Esophagus mucosa (tissue), 1 donor: Measurements from ENCODE around the gene ADAM33. TPM values are rescaled to one million over a fixed set of nuclear protein-coding genes. Genes with fewer than 3 reads are reported as not detected.
A peak's percentile ranks its signal among the peaks of the same experiment; 100 is the strongest.

Source experiments
- ATAC-seq: fragments of 200-7000 bp; cut with Tn5 transposase; one replicate; pipeline ENCODE4 v1.9.1; 2020
- total RNA-seq: library from RNA; stranded (reverse); gene quantifications from one replicate; pipeline ENCODE4 v1.2.4, GENCODE V29; 2023
- donor health status: DM: yes; HTN: yes; CAD: no.

Gene ADAM33
- total RNA-seq, 1 donor from 2014 or later, result 2.5 TPM

DNA sequence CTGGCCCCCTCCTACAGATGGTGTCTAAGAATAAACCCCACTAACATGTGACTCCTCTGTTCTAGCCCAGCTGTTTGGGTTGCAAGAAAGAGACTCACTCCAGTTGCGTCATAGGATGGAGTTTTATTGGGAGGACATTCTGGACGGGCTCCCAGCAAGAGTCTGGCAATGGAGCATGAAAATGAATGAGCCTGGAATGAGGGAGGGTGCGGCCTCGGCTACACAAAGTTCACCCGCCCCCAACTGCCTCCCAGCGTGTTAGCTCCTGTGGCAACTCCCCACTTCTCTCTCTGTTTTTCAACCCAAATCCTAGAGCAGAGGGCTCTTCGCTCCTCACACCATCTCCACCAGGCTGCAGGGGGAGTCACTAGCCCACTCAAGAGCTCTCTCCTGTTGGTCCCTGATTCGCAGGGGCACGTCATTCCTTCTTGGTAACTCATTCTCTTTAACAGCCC lies 5.1 kb upstream of the ADAM33 start:
- ATAC-seq, result peak; percentile 69

GRCh38 chr20:3686421-3686820 lies 4.6 kb upstream of the ADAM33 start:
- no peak for ATAC-seq

- ATAC-seq, result no peak
These were observed 3.5 kb upstream of the ADAM33 start for GRCh38 chr20:3685341-3685740.

GRCh38 chr20:3681352-3681930 lies 369 bp downstream of the ADAM33 start:
- ATAC-seq, result no peak

DNA sequence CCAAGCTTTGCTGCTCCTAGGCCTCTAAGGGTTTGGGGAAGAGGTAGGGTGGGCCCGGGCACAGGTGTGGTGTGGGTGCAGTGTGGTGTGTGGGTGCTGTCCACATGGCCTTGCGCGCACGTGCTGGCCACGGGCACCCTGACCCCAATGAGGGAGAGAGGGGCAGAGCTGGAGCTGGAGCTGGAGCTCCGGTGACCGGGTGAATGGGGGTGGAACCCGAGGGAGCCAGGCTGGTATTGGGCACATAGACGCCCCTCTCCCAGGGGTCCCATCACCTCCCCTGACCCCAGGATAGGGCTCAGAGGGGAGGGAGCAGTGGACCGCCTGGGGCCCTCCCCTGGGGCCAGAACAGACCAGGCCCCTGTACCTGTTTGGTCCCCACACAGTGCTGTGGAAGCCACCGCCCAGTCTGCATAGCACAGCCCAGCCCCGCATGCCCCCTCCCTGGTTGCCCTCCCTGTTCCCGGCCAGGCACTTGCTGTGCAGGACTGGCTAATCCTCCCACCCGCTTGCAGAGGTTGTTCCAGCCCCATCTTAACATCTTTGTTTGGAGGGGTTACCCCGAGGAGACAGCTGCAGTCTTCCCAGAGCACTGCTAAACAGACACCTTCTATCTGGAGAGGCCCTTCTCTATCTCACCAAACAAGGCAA lies 984 bp downstream of the ADAM33 start:
- ATAC-seq, result no peak

GRCh38 chr20:3679749-3680700 lies 1.8 kb downstream of the ADAM33 start:
- no peak for ATAC-seq

GRCh38 chr20:3678856-3679720 lies 2.7 kb downstream of the ADAM33 start:
- ATAC-seq, result no peak

DNA sequence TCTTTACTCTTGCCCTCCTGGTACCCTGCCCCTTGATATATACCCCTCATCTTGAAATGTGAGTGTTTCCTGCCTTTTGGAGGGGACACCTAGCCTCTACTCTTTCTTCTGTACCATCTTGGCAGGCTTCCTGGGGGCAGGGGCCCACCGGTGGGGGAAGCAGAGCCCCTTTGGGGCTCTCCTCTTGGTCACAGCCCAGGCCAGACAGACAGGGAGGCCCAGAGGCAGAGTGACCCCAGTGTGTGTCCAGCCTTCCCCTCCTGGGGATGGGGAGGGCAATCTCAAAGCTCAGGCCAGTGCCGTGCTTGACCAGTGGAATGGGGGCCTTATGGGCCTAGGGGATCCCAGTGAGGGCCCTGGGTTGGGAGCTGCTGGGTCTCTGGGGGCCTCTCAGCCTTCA lies 3.6 kb downstream of the ADAM33 start:
- no peak for ATAC-seq

DNA sequence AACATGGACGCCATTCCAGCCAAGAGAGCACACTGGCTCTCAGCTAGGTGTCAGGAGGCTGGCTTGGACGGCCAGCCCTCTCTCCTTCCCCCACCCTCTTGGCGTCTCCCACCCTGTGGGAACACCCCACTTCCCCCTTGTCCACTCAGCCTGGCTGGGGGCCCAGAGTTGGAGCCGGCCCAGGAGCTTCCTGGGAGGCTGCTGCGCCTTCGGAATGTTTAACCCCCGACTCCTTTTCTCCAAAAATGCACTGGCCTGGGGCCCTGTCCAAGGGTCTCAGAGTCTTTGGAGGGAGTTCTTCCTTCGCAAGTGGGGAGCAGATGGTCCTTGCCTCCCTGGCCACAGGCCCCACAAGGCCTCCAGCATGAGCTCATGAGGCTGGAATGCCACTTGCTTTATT lies 4.1 kb downstream of the ADAM33 start:
- no peak for ATAC-seq

- ATAC-seq, result no peak
These were observed 6.6 kb downstream of the ADAM33 start for GRCh38 chr20:3674995-3675900.

GRCh38 chr20:3674447-3674846 lies 7.4 kb downstream of the ADAM33 start:
- ATAC-seq, result no peak

- ATAC-seq, result no peak
These were observed 8.4 kb downstream of the ADAM33 start for GRCh38 chr20:3673221-3674070.

- ATAC-seq, result no peak
These were observed 9.2 kb downstream of the ADAM33 start for GRCh38 chr20:3672547-3673171.

GRCh38 chr20:3671986-3672546 lies 9.7 kb downstream of the ADAM33 start:
- ATAC-seq, result no peak

GRCh38 chr20:3670945-3671344 lies 10.9 kb downstream of the ADAM33 start:
- no peak for ATAC-seq

GRCh38 chr20:3670511-3670910 lies 11.3 kb downstream of the ADAM33 start:
- ATAC-seq, result no peak

- no peak for ATAC-seq
These were observed 12.0 kb downstream of the ADAM33 start for GRCh38 chr20:3669710-3670367.

DNA sequence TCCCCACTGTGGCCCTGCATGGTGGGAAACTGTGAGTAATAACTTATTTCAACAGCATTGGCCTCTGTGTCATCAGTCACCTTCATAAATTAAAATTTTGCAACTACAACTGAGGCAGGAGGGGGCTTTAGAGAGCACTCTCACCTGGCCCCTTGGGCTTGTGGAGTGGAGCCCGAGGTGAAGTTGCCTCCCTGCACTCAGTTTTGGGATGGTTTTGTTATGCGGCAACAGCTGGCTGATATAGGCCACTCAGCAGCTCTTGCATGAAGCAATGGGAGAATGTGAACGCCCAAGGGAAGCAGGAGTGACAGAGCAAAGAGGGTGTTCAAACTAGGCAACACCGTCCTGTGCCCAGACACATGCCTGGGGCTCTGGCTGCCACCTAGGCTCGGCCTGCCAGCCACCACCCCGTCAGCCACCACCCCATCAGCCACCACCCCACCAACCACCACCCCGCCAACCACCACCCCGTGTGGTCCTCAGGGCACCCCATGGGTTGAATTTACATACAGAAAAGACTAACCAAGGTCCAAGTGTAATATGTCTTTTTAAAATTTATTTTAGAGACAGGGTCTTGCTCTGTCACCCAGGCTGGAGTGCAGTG lies 14.3 kb downstream of the ADAM33 start:
- ATAC-seq, result no peak

DNA sequence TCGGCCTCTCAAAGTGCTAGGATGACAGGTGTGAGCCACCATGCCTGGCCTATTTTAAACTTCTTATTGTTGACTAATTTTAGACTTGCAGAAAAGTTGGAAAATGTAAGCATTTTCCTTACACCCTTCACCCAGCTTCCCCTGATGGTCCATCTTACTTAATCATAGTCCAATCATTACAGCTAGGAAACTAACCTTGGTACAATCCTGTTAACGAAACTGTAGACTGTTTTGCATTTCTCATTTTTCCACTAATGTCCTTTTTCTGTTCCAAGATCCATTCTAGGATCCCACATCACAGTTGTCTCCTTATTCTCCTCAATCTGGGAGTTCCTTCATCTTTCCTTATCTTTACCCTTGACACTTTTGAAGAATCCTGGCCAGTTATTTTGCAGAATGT lies 18.0 kb downstream of the ADAM33 start:
- no peak for ATAC-seq
